Medulla oblongata (tissue), 1 donor: ENCODE results near the gene KRT33B.
"Not testable (repeated sequence)": the region's sequence is repeated elsewhere in the genome, so short reads cannot be mapped to it uniquely, and the experiment has no call there.

ENCODE experiments used
- DNase-seq: peaks from one replicate; pipeline ENCODE4 v3.0.0-alpha.2; 2015; ENCODE audit errors: extremely low spot score

Gene KRT33B

DNA sequence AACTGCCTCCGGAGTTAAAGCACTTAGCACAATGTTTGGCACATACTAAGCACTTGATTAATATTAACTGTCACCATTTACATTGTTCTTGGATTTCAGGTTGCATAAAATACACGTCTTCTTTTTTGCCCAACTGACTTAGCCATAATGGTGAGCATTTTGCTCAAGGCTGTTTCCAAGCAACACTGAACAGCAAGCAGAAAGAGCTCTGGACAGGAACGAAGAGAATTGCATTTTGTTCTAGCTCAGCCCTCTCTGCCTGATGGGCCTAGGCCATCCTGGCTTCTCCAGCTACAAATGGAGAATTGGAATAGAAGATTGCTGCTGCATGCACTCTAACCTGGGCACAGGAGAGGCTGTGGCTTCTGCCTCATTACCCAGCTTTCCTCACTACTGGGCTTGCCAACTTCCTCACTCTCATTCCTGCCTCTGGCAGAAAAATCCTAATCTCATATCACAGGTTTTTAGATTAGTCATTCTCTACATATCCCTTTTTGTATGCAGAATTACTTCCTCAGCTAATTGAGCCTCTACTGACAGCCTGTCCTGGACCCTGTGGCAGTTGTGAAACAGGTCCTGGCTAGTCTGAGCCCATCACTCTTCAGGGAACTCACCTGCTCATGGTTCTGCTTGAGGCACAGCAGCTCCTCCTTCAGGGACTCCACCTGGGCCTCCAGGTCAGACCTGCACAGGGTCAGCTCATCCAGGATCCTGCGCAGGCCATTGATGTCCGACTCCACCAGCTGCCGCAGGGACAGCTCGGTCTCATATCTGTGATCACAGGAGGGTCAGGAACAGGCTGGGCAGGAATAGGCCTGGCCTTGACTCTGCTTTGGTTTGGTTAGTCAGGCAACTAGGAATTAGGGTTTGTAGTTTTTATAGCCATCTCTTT is 21.5 kb downstream of the KRT33B start:
- peak; percentile 12 for DNase-seq

- DNase-seq = not testable (repeated sequence)
These were observed 23.2 kb downstream of the KRT33B start for GRCh38 chr17:41346421-41346820.

DNA sequence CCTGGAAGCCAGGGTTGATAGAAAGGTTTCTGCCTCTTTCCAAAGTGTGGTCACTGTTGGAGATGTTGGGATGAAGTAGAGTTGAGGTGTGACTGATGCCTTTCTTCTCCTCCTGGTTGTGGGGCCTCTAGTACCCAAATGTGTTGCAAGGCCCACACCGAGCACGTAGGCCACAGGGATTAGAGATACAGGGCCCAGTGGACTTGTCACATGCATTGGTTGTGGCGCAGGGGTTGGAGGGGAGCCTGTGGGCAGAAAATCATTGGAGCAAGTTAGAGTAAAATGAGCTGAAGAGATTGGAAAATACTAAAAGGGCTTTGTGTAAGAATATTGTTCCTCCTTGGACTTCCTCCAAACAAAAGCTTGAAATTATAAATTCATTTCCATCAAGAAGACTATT is 23.6 kb downstream of the KRT33B start:
- no peak for DNase-seq

DNA sequence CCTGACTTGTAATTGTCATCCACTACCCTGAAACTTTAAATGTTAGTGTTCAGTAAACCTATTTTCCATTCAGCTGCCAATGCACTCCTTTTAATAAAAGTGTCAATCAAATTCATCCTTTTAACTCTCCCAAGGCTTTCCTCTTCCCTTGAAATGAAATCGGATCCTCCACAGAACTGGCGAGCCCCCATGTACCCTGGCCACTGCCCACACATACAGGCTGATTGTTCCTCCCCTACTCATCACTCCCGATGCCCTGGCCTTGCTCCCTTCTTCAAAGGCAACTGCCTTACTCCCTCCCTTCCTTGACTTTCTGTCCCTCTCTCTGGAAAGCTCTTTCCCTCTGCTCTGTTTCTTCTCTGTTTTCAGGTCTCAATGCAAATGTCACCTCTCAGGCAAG is 26.6 kb downstream of the KRT33B start:
- DNase-seq = no peak

DNA sequence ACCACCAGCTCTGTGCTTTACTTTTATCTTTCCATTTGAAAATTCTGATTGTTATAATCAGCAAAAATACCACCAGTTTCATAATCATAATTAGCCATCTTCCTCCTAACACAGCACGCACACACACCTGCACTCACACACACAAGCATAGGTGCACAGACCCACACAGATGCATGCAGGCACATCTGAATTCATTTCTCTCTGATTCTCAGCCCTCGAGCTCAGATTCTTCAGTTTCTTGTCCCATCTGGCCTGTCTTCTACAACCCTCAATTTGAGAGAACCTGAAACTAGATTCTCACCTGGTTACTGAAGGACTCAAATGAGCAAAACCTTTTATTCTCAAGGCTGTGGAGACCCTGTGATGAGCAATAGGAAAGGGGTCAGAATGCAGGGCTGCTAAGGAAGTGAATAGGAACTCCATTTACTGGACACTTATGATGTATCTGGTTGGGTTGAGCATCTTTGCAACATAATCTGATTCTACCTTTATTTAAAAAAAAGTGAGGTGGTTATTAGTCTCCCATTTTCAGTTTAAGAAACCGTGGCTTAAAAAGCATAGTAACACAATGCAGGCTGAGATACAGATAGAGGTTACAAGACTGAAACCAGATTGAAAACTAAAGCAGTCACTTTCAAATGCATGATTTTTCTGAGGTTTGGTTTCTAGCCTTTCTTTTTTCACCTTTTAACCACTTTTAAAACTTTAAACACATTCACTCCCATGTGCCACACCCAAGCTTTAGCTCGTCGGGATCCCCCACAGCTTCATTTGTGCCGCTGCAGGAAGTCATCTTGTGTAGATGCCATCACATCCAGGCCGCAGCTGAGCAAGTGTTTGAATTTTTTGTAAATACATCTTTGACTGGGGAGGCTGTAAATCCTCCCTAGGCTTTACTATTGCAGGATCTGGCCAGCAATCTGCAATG is 28.4 kb downstream of the KRT33B start:
- DNase-seq = no peak

DNA sequence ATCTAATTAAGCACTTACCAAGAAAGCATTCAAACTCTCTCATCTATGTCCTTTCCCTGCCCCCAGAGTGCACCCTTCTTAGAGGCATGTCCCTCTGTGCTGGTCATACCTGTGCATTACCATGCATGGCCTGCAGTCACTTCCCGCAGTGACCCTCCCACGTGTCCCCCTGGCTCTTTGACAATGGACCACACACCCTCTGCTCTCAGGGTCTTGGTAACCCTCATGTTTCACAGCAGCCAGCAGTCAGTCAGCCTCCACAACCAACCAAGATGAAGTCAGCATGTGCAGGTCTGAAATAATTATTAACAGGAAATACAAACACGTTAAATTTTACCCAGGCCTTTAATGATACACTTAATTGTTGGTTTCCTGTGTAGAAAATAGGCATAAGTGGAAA is 29.1 kb downstream of the KRT33B start:
- no peak for DNase-seq

DNA sequence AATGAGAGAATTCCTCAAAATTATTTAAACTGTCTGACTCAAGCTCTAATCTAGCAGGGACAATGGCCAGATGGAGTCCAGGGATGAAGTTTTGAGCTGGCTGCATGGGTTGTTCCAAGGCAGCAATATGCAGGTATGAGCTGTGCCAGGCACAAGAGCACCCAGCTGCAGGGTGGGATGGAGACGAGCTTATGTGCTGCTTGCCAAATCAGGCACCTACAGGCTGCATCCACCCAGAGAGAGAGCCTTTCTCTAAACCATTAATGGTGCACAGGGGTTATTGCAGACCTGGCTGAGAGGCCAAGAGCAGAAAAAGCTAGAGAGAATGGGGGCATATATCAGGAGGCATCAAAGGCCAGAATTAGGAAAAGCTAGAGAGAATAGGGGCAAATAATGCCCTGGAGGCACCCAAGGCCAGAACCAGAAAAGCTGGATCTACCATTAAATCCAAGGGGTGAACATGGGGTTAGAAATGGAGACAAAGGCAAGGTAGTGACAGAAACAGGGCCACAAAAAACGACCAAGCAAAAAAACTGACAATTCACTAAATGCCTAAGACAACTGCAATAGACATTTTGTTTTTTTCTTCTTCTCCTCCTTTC is 29.9 kb downstream of the KRT33B start:
- DNase-seq = no peak

GRCh38 chr17:41338961-41339485 is 30.6 kb downstream of the KRT33B start:
- no peak for DNase-seq

DNA sequence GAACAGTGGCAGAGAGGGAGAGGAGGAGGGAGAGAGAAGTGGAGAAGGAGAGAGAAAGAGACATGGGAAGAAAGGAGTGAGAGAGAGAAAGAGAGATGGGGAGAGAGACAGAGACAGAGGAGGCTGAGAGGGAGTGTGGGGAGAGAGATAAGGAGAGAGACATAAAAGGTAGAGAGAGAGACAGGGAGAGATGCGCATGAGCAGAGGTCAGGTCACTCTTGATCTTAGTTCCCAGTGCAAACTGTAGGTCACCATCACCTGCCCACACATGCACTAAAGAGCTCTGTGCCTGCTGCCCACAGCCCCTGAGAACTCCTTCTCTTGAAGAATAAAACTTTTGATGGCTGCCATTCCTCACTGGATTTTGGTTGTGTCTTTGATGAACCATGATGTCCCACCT is 33.9 kb downstream of the KRT33B start:
- DNase-seq = no peak

GRCh38 chr17:41334385-41335305 is 35.0 kb downstream of the KRT33B start:
- no peak for DNase-seq

DNA sequence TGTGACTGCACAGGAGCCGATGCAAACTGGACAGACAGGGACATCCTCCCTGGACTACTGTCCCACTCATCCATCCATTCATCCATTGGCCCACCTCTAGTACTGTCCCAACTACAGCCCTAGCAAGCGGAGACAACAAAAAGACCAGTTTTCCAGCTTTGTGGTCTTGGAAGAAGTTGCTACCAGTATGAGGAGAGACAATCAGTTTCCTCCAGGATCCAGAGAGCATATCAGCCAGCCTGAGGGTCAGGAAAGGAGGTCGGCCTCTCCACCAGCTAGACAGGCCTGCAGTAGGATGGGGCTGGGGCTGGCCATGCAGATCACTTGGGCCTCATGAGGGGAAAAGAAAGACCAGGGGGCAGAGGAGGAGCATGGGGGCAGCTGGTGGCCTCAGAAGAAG is 35.8 kb downstream of the KRT33B start:
- DNase-seq = no peak

- no peak for DNase-seq
These were observed 36.5 kb downstream of the KRT33B start for GRCh38 chr17:41333098-41333497.

DNA sequence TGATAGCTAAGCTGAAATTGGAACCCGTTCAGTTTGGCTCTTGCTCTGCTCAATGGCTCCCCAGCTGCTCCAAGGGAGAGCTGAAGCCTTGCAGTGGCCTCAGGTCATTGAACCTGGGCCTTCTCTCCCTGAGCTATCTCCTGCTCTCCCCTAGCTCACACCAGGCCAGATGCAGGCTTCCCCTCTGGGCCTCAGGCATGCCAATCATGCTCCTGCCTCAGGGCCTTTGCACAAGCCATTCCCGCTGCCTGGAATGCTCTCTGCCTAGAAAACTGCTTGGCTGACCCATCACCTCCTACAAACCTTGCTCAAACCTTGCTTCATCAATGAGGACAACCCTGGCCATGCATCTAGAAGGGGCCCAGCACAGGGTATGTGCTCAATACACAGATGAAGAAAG is 37.4 kb downstream of the KRT33B start:
- DNase-seq = no peak

DNA sequence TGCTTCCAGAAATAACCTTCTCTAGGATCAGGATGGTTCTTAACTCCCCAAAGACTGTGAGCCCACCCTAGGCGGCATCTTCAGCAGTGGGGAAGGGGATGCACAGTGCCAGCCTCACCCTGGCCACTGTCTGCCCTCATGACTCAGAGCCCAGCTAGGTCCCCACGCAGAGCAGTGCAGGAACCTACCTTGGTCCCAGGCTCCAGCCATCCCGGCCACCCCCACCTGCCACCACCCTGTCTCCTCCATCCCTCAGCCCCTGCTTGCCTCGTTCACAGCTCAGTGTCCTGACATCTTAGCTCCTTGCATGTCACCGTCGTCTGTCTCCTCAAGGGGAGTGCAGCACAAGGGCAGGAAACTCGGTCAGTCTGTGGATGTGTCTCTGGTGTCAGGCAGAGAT is 38.0 kb downstream of the KRT33B start:
- DNase-seq = no peak

DNA sequence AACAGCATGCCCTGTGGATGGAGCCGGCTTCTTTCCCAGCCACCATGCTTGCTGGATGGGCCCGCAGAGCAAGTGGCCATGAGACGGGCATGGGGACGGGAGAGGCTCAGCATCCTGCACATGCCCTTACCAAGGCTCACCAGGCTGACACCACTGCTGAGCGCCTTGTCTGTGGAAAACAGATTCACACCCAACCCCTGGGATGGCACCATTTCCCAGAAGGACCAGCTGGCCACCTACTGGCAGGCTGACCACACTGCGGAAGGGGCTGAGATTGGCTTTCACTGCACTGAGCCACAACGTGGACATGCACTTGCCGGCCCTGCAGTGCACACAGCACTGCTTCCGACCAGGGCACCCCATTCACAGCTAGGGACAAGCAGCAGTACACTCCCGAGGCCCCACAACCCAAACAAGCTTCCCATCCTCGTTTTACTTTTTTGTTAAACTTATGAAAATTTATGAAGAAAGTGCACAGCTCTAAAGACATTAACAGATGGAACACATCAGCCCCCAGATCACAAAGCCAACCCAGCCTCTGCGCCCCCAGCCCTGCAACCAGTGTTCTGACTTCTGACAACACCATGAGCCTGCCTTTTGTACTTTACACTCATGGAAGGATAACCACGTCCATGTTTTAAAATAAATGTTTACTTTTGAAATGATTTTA is 40.2 kb downstream of the KRT33B start:
- DNase-seq = peak; percentile 35

- no peak for DNase-seq
These were observed 41.4 kb downstream of the KRT33B start for GRCh38 chr17:41328207-41328606.

GRCh38 chr17:41327411-41328120 is 42.0 kb downstream of the KRT33B start:
- DNase-seq = no peak

DNA sequence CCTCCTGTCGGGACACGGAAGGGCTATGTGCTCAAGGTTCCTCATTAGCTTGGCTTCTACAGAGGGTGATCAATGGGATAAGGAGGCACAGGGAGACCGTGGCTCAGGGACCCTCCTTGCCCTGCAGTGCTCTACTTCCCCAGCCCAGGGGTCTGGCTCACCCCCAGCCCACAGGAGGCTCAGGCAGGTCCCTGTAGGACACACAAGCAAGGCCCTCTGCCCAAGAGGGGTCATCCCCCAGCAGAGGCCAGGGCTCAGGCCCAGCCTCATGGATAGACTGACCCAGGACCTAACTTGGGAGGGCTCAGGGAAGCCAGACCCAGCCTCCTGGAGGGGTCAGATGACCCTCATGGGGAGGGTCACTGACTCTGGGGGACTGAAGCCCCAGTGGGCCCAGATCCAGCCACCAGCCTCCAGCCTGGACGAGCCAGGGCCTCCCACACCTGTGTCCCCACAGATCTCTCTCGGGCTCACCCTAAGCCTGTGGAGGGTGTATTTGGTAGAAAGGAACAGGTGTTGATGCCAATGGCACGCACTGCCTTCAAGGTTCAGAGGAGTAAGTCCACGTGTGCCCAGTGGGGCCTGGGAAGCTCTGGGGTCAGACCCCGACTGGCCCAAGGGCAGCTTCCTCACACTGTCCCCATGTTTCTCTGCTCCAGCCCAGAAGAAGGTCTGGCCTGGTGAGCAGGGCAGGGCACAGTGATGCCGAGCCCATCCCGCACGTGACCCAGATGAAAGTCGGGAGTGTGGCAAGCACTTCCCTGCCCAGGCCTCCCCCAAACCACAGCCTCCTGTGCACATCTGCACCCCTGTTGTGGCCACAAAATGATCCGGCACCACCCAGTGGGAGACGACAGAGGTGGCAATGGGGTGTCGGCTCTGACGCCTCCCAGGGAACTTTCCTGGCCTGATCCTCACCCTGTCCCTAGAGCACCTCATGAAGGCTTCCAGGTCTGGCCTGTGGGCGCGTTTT is 43.2 kb downstream of the KRT33B start:
- no peak for DNase-seq

- DNase-seq = no peak
These were observed 44.0 kb downstream of the KRT33B start for GRCh38 chr17:41325611-41326010.
